Panc1 (cell line): ENCODE results near the gene NRSN1. TPM values are rescaled to one million over a fixed set of nuclear protein-coding genes. Genes with fewer than 3 reads are reported as not detected.

Experiments used
- ATAC-seq: fragments of 200-7000 bp; cut with Tn5 transposase; 2 replicates; pipeline ENCODE4 v1.9.1; 2020; ENCODE audit warnings: mild to moderate bottlenecking, moderate library complexity
- BruUV-seq: library from RNA; stranded (reverse); fragments of 400-500 nt; replicated peaks from 2 replicates; lab custom pipeline; 2021; lab: Mats Ljungman, UMichigan
- CTCF ChIA-PET: fragments of 300-600 bp; sonication (Branson Sonifier 250); formaldehyde crosslinking; loops from one replicate; lab custom pipeline; 2022; ENCODE audit warnings: antibody characterized with exemption; lab: Charles Lee
- POLR2A ChIA-PET: fragments of 300-600 bp; sonication (Branson Sonifier 250); formaldehyde crosslinking; loops from one replicate; lab custom pipeline; 2022; ENCODE audit warnings: antibody characterized with exemption; lab: Charles Lee
- DNase-seq: peaks from one replicate; pipeline ENCODE4 v3.0.0-alpha.2; 2010; ENCODE audit warnings: low read depth, low spot score
- H3K27ac ChIP-seq: 2 replicates; pipeline ENCODE4 v1.5.1; 2011; ENCODE audit warnings: mild to moderate bottlenecking, low read length, inconsistent platforms
- H3K27me3 ChIP-seq: fragments of 200-500 bp; sonication (Bioruptor generic); 2 replicates; pipeline ENCODE4 v1.6.0; 2014; ENCODE audit warnings: low read length, inconsistent platforms; ENCODE audit not compliant: control insufficient read depth, insufficient read depth
- H3K36me3 ChIP-seq: fragments of 200-500 bp; sonication (Bioruptor generic); 2 replicates; pipeline ENCODE4 v1.5.1; 2014; ENCODE audit warnings: inconsistent platforms, mild to moderate bottlenecking, low read length, moderate library complexity; ENCODE audit not compliant: control insufficient read depth, insufficient read depth
- H3K4me1 ChIP-seq: 2 replicates; pipeline ENCODE4 v1.5.1; 2011; ENCODE audit warnings: inconsistent platforms, mild to moderate bottlenecking, low read length, moderate library complexity; ENCODE audit not compliant: control insufficient read depth, insufficient read depth
- H3K4me3 ChIP-seq, 2 experiments: 2 replicates each; pipeline ENCODE4 v1.5.1; 2011 to 2012; ENCODE audit warnings: low read depth in 2 of 2, low read length in 2 of 2, mild to moderate bottlenecking in 2 of 2, inconsistent platforms in 1 of 2, moderate library complexity in 1 of 2
- H3K9me3 ChIP-seq: fragments of 200-500 bp; sonication (Bioruptor generic); 2 replicates; pipeline ENCODE4 v1.5.1; 2014; ENCODE audit warnings: low read depth, mild to moderate bottlenecking, inconsistent platforms, low read length, moderate library complexity; ENCODE audit not compliant: control insufficient read depth, insufficient read depth
- POLR2AphosphoS5 ChIP-seq: IDR thresholded peaks from 2 replicates; pipeline ENCODE4 v1.6.1; 2012; ENCODE audit warnings: mild to moderate bottlenecking, low read depth, low read length, moderate library complexity
- SIN3A ChIP-seq: IDR thresholded peaks from 2 replicates; pipeline ENCODE4 v1.6.1; 2012; ENCODE audit warnings: low read depth, mild to moderate bottlenecking, low read length, moderate library complexity, borderline replicate concordance; ENCODE audit not compliant: insufficient read depth
- TCF7L2 ChIP-seq: IDR thresholded peaks from 2 replicates; pipeline ENCODE4 v1.6.1; 2011; ENCODE audit warnings: mild to moderate bottlenecking, low read depth, low read length, inconsistent platforms
- in situ Hi-C: cut with HindIII; loops from 2 replicates; pipeline ENCODE4 v1.10.0; 2016; ENCODE audit warnings: low sequenced_read_pairs, low pct_unique_long_range_greater_than_20kb
- intact Hi-C: fragments of 100-400 bp; cut with micrococcal nuclease; formaldehyde crosslinking; loops from one replicate; pipeline ENCODE4 v1.10.0; 2022; ENCODE audit not compliant: unreplicated experiment
- total RNA-seq: library from RNA; stranded (reverse); gene quantifications from one replicate; pipeline ENCODE4 v1.2.1, GENCODE V29; 2021; ENCODE audit not compliant: unreplicated experiment
- TF ChIP-seq, protein P1 (sequence below): fragments of 450-650 bp; IDR thresholded peaks from 2 replicates; pipeline ENCODE4 v1.5.1; 2017; ENCODE audit warnings: mild to moderate bottlenecking
- TF ChIP-seq, protein P2 (sequence below), 2 experiments: IDR thresholded peaks; 2 replicates each; pipeline ENCODE4 v1.6.1; 2011 to 2012; ENCODE audit warnings: low read depth in 2 of 2, control low read depth in 1 of 2, low read length in 1 of 2, mild to moderate bottlenecking in 1 of 2, moderate library complexity in 1 of 2; ENCODE audit not compliant: insufficient read depth in 1 of 2

NRSN1 gene
- total RNA-seq, 1 experiment from 2014 or later: not detected

- TF ChIP-seq, protein P1, sequence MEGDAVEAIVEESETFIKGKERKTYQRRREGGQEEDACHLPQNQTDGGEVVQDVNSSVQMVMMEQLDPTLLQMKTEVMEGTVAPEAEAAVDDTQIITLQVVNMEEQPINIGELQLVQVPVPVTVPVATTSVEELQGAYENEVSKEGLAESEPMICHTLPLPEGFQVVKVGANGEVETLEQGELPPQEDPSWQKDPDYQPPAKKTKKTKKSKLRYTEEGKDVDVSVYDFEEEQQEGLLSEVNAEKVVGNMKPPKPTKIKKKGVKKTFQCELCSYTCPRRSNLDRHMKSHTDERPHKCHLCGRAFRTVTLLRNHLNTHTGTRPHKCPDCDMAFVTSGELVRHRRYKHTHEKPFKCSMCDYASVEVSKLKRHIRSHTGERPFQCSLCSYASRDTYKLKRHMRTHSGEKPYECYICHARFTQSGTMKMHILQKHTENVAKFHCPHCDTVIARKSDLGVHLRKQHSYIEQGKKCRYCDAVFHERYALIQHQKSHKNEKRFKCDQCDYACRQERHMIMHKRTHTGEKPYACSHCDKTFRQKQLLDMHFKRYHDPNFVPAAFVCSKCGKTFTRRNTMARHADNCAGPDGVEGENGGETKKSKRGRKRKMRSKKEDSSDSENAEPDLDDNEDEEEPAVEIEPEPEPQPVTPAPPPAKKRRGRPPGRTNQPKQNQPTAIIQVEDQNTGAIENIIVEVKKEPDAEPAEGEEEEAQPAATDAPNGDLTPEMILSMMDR: no peak
- no peak for TF ChIP-seq SIN3A
- TF ChIP-seq, protein P2, sequence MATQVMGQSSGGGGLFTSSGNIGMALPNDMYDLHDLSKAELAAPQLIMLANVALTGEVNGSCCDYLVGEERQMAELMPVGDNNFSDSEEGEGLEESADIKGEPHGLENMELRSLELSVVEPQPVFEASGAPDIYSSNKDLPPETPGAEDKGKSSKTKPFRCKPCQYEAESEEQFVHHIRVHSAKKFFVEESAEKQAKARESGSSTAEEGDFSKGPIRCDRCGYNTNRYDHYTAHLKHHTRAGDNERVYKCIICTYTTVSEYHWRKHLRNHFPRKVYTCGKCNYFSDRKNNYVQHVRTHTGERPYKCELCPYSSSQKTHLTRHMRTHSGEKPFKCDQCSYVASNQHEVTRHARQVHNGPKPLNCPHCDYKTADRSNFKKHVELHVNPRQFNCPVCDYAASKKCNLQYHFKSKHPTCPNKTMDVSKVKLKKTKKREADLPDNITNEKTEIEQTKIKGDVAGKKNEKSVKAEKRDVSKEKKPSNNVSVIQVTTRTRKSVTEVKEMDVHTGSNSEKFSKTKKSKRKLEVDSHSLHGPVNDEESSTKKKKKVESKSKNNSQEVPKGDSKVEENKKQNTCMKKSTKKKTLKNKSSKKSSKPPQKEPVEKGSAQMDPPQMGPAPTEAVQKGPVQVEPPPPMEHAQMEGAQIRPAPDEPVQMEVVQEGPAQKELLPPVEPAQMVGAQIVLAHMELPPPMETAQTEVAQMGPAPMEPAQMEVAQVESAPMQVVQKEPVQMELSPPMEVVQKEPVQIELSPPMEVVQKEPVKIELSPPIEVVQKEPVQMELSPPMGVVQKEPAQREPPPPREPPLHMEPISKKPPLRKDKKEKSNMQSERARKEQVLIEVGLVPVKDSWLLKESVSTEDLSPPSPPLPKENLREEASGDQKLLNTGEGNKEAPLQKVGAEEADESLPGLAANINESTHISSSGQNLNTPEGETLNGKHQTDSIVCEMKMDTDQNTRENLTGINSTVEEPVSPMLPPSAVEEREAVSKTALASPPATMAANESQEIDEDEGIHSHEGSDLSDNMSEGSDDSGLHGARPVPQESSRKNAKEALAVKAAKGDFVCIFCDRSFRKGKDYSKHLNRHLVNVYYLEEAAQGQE (IDR thresholded peaks at IDR 0.05; ENCODE audit: insufficient read depth in 1 of 2, low read depth in 2 of 2, low read length in 1 of 2): no peak
- no peak for TF ChIP-seq TCF7L2
- no peak for TF ChIP-seq POLR2AphosphoS5
- Histone ChIP-seq H3K9me3 (no peaks in the 10 kb centered on the region), H3K4me1 (no peaks in the 10 kb centered on the region), H3K36me3 (no peaks in the 10 kb centered on the region), H3K27ac (no peak overlapping the region), H3K27me3 (no peaks in the 10 kb centered on the region), H3K4me3 (no peak overlapping the region)
- in situ Hi-C loops (no loop called here), intact Hi-C loops (no loop called here)
- no peak for ATAC-seq
- ChIA-PET CTCF (no interaction called here), POLR2A (no interaction called here)
- DNase-seq: no peak
- BruUV-seq: no TSS peak
Observed at GRCh38 chr6:24149836-24150235, 23.8 kb downstream of the NRSN1 start.

GRCh38 chr6:24152014-24152413 lies 26.0 kb downstream of the NRSN1 start:
- no peaks in the 10 kb centered on the region for H3K36me3 ChIP-seq
- DNase-seq: no peak
- no peaks in the 10 kb centered on the region for H3K4me1 ChIP-seq
- intact Hi-C loops (no loop called here), in situ Hi-C loops (no loop called here)
- ChIA-PET POLR2A (no interaction called here), CTCF (no interaction called here)
- no peak overlapping the region for H3K27ac ChIP-seq
- no peak for TF ChIP-seq POLR2AphosphoS5
- TF ChIP-seq, protein P1: no peak
- TF ChIP-seq TCF7L2: no peak
- no peak for TF ChIP-seq SIN3A
- TF ChIP-seq, protein P2 (IDR thresholded peaks at IDR 0.05; ENCODE audit: insufficient read depth in 1 of 2, low read depth in 2 of 2, low read length in 1 of 2): no peak
- BruUV-seq: no TSS peak
- no peaks in the 10 kb centered on the region for H3K27me3 ChIP-seq
- no peak for ATAC-seq
- no peak overlapping the region for H3K4me3 ChIP-seq
- no peaks in the 10 kb centered on the region for H3K9me3 ChIP-seq
